Left kidney (tissue), 2 donors: ENCODE measurements around the gene SCN4B. TPM values are rescaled to one million over a fixed set of nuclear protein-coding genes. Genes with fewer than 3 reads are reported as not detected.
A peak's percentile ranks its signal among the peaks of the same experiment; 100 is the strongest.

Experiments
- DNase-seq: peaks from one replicate; pipeline ENCODE4 v3.0.0-alpha.2; 2013
- polyA plus RNA-seq: library from polyadenylated mRNA; unstranded; fragments of 120-200 nt; gene quantifications from one replicate; pipeline ENCODE4 v1.2.1, GENCODE V29; 2013; ENCODE audit not compliant: insufficient read length

SCN4B gene
- polyA plus RNA-seq, 1 donor, result 0.75 TPM

- no peak for DNase-seq
Measured at GRCh38 chr11:118175031-118175992, 22.7 kb upstream of the SCN4B start.

GRCh38 chr11:118174006-118174567 is 21.5 kb upstream of the SCN4B start:
- DNase-seq, result no peak

- DNase-seq, result no peak
Measured at GRCh38 chr11:118172356-118172755, 19.7 kb upstream of the SCN4B start.

- peak; percentile 66 for DNase-seq
Measured at GRCh38 chr11:118171269-118172062, 18.8 kb upstream of the SCN4B start.

- no peak for DNase-seq
Measured at GRCh38 chr11:118170882-118171268, 18.3 kb upstream of the SCN4B start.

GRCh38 chr11:118170231-118170630 is 17.6 kb upstream of the SCN4B start:
- no peak for DNase-seq

- DNase-seq, result no peak
Measured at GRCh38 chr11:118169300-118170140, 16.9 kb upstream of the SCN4B start.

- DNase-seq, result no peak
Measured at GRCh38 chr11:118168751-118169150, 16.1 kb upstream of the SCN4B start.

- no peak for DNase-seq
Measured at GRCh38 chr11:118168316-118168715, 15.7 kb upstream of the SCN4B start.

GRCh38 chr11:118167906-118168305 is 15.3 kb upstream of the SCN4B start:
- no peak for DNase-seq

GRCh38 chr11:118167253-118167652 is 14.6 kb upstream of the SCN4B start:
- DNase-seq, result no peak

- DNase-seq, result no peak
Measured at GRCh38 chr11:118166641-118167040, 14.0 kb upstream of the SCN4B start.

- DNase-seq, result no peak
Measured at GRCh38 chr11:118164885-118165284, 12.3 kb upstream of the SCN4B start.

- DNase-seq, result no peak
Measured at GRCh38 chr11:118163494-118163893, 10.9 kb upstream of the SCN4B start.

- DNase-seq, result no peak
Measured at GRCh38 chr11:118162846-118163245, 10.2 kb upstream of the SCN4B start.

GRCh38 chr11:118161786-118162185 is 9.2 kb upstream of the SCN4B start:
- DNase-seq, result no peak

GRCh38 chr11:118157186-118157895 is 4.7 kb upstream of the SCN4B start:
- no peak for DNase-seq

- no peak for DNase-seq
Measured at GRCh38 chr11:118156531-118157185, 4.0 kb upstream of the SCN4B start.

GRCh38 chr11:118155776-118156530 is 3.3 kb upstream of the SCN4B start:
- no peak for DNase-seq

GRCh38 chr11:118154641-118155040 is 2.0 kb upstream of the SCN4B start:
- DNase-seq, result no peak
